Mesenchymal stem cell (in vitro differentiated cells and primary cell): ENCODE data around the gene ATP6V1G1.

ENCODE experiments used
- DNase-seq: peaks from one replicate; pipeline ENCODE4 v3.0.0-alpha.2; 2013
- H2AFZ ChIP-seq: one replicate; pipeline ENCODE4 v1.6.1; 2013; ENCODE audit warnings: low read depth, mild to moderate bottlenecking, control low read depth, inconsistent platforms, low read length, moderate library complexity
- H2AK5ac ChIP-seq: 2 replicates; pipeline ENCODE4 v1.6.1; 2013; ENCODE audit warnings: low read length, moderate library complexity, mild to moderate bottlenecking, inconsistent platforms; ENCODE audit not compliant: severe bottlenecking
- H2BK120ac ChIP-seq: one replicate; pipeline ENCODE4 v1.6.1; 2013; ENCODE audit warnings: low read depth, mild to moderate bottlenecking, inconsistent platforms, low read length, moderate library complexity
- H2BK12ac ChIP-seq, 2 experiments: one replicate each; pipeline ENCODE4 v1.6.1; 2013; ENCODE audit warnings: inconsistent platforms in 2 of 2, low read length in 2 of 2, mild to moderate bottlenecking in 2 of 2, moderate library complexity in 2 of 2, control low read depth in 1 of 2
- H2BK15ac ChIP-seq: one replicate; pipeline ENCODE4 v1.6.1; 2013; ENCODE audit warnings: mild to moderate bottlenecking, low read depth, inconsistent platforms; ENCODE audit not compliant: poor library complexity, severe bottlenecking
- H2BK5ac ChIP-seq: 2 replicates; pipeline ENCODE4 v1.6.1; 2013; ENCODE audit warnings: low read depth, mild to moderate bottlenecking, low read length, control low read depth, inconsistent platforms; ENCODE audit not compliant: poor library complexity, severe bottlenecking
- H3K14ac ChIP-seq, 2 experiments: one replicate each; pipeline ENCODE4 v1.6.1; 2013; ENCODE audit warnings: inconsistent platforms in 2 of 2, low read length in 2 of 2, control low read depth in 1 of 2, mild to moderate bottlenecking in 1 of 2, moderate library complexity in 1 of 2
- H3K18ac ChIP-seq, 2 experiments: one replicate each; pipeline ENCODE4 v1.6.1; 2013; ENCODE audit warnings: inconsistent platforms in 2 of 2, low read length in 2 of 2, control low read depth in 1 of 2, low read depth in 1 of 2, mild to moderate bottlenecking in 1 of 2
- H3K23ac ChIP-seq, 2 experiments: one replicate each; pipeline ENCODE4 v1.6.1; 2013; ENCODE audit warnings: inconsistent platforms in 2 of 2, low read length in 2 of 2, mild to moderate bottlenecking in 2 of 2, moderate library complexity in 2 of 2, control low read depth in 1 of 2
- H3K27ac ChIP-seq: 2 replicates; pipeline ENCODE4 v1.5.1; 2013; ENCODE audit warnings: mild to moderate bottlenecking, moderate library complexity, low read length, control low read depth, inconsistent platforms; ENCODE audit not compliant: poor library complexity, severe bottlenecking
- H3K27me3 ChIP-seq, 2 experiments: 2 replicates each; pipeline versions ENCODE4 v1.6.1 to v1.7.0; 2013; ENCODE audit warnings: low read length in 2 of 2, mild to moderate bottlenecking in 2 of 2, moderate library complexity in 2 of 2, control low read depth in 1 of 2, inconsistent platforms in 1 of 2; ENCODE audit not compliant: control insufficient read depth in 1 of 2, insufficient read depth in 1 of 2
- H3K36me3 ChIP-seq, 2 experiments: 2 replicates each; pipeline versions ENCODE4 v1.6.1 to v1.7.0; 2013; ENCODE audit warnings: low read length in 2 of 2, control low read depth in 1 of 2, inconsistent platforms in 1 of 2, low read depth in 1 of 2, mild to moderate bottlenecking in 1 of 2; ENCODE audit not compliant: insufficient read depth in 2 of 2, control insufficient read depth in 1 of 2
- H3K4ac ChIP-seq, 2 experiments: one replicate each; pipeline ENCODE4 v1.6.1; 2013; ENCODE audit warnings: inconsistent platforms in 2 of 2, low read length in 2 of 2, mild to moderate bottlenecking in 2 of 2, moderate library complexity in 2 of 2, control low read depth in 1 of 2, low read depth in 1 of 2
- H3K4me1 ChIP-seq: 2 replicates; pipeline ENCODE4 v1.6.1; 2013; ENCODE audit warnings: low read depth, low read length, control low read depth; ENCODE audit not compliant: control insufficient read depth, insufficient read depth
- H3K4me2 ChIP-seq: 2 replicates; pipeline ENCODE4 v1.6.1; 2013; ENCODE audit warnings: low read length, mild to moderate bottlenecking, inconsistent platforms; ENCODE audit not compliant: poor library complexity, severe bottlenecking
- H3K4me3 ChIP-seq, 2 experiments: 2 replicates each; pipeline versions ENCODE4 v1.5.1 to v1.7.0; 2013; ENCODE audit warnings: low read length in 2 of 2, mild to moderate bottlenecking in 2 of 2, control low read depth in 1 of 2, low read depth in 1 of 2; ENCODE audit not compliant: insufficient read depth in 1 of 2
- H3K79me1 ChIP-seq: replicated peaks from 2 replicates; pipeline ENCODE4 v1.6.1; 2013; ENCODE audit warnings: mild to moderate bottlenecking, control low read depth, low read length, inconsistent platforms; ENCODE audit not compliant: poor library complexity, severe bottlenecking
- H3K9ac ChIP-seq: 2 replicates; pipeline ENCODE4 v1.7.0; 2013; ENCODE audit warnings: mild to moderate bottlenecking, low read length, moderate library complexity
- H3K9me3 ChIP-seq: 2 replicates; pipeline ENCODE4 v1.7.0; 2013; ENCODE audit warnings: mild to moderate bottlenecking, low read length; ENCODE audit not compliant: control insufficient read depth
- H4K8ac ChIP-seq: one replicate; pipeline ENCODE4 v1.6.1; 2013; ENCODE audit warnings: inconsistent platforms, mild to moderate bottlenecking, low read length, moderate library complexity
- H4K91ac ChIP-seq: one replicate; pipeline ENCODE4 v1.6.1; 2013; ENCODE audit warnings: mild to moderate bottlenecking, low read length, inconsistent platforms
- WGBS: methylation state at CpG from one replicate; pipeline ENCODE4 v1.1.7; 2013; ENCODE audit warnings: mixed read lengths; 5-methylcytosine and 5-hydroxymethylcytosine counted together

The ATP6V1G1 gene

DNA sequence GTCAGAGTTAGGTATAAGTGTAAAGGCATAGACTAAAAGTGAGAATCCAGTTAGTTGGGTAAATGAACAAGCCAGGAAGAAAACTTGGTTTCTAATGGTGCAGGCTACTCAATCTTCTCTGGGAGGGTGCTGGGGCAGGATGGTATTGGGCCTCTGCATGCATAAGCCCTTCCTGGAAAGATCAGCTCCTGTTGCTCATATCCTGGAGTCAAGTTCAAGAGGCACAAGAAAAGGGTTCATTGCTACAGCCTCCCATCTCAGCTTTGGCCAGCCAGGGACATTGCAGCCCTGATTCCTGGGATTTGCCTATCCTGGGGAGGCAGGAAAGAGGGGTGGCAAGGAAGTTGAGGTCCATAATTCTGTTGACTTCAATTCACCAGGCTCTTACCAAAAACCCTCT, 40.7 kb upstream of the ATP6V1G1 start:
- H3K23ac ChIP-seq, result no peak overlapping the region
- no peak overlapping the region for H2BK120ac ChIP-seq
- H2AK5ac ChIP-seq, result no peak overlapping the region
- no peak overlapping the region for H3K18ac ChIP-seq
- peaks cover 4% of the 10 kb centered on the region for H3K4me1 ChIP-seq
- H3K4ac ChIP-seq, result no peak overlapping the region
- no peak overlapping the region for H3K27ac ChIP-seq
- peak; percentile 11 for DNase-seq
- H4K8ac ChIP-seq, result no peak overlapping the region
- no peak overlapping the region for H2BK5ac ChIP-seq
- no peak overlapping the region for H2BK15ac ChIP-seq
- H3K9me3 ChIP-seq, result no peaks in the 10 kb centered on the region
- no peak overlapping the region for H3K4me2 ChIP-seq
- no peak overlapping the region for H3K9ac ChIP-seq
- H4K91ac ChIP-seq, result no peak overlapping the region
- peak overlapping the region; percentile 15 to 57 for H2BK12ac ChIP-seq
- no peaks in the 10 kb centered on the region for H3K36me3 ChIP-seq
- no peaks in the 10 kb centered on the region for H3K79me1 ChIP-seq
- H2AFZ ChIP-seq, result no peak overlapping the region
- H3K4me3 ChIP-seq, result no peak overlapping the region
- peaks cover 16 to 19% of the 10 kb centered on the region in 2 experiments for H3K27me3 ChIP-seq
- no peak overlapping the region for H3K14ac ChIP-seq

- Histone ChIP-seq H3K4me1 (peaks cover 8% of the 10 kb centered on the region), H3K9me3 (no peaks in the 10 kb centered on the region), H3K27me3 (peaks cover 14 to 16% of the 10 kb centered on the region in 2 experiments), H4K8ac (no peak overlapping the region), H2AFZ (no peak overlapping the region), H3K9ac (no peak overlapping the region), H3K18ac (no peak overlapping the region), H3K36me3 (no peaks in the 10 kb centered on the region), H3K4me3 (no peak overlapping the region), H2BK12ac (peak overlapping the region in 1 of 2 experiments; percentile 31), H3K4me2 (no peak overlapping the region), H2BK120ac (no peak overlapping the region), H3K79me1 (no peaks in the 10 kb centered on the region), H3K27ac (no peak overlapping the region), H3K4ac (no peak overlapping the region), H2BK15ac (no peak overlapping the region), H3K23ac (no peak overlapping the region), H3K14ac (no peak overlapping the region), H4K91ac (no peak overlapping the region), H2AK5ac (no peak overlapping the region), H2BK5ac (no peak overlapping the region)
- DNase-seq, result no peak
- 85% methylated on average over 9 of the region's 9 CpGs for WGBS
Observed at GRCh38 chr9:114549697-114550330, 37.8 kb upstream of the ATP6V1G1 start.

GRCh38 chr9:114551750-114552685, 35.6 kb upstream of the ATP6V1G1 start:
- peak overlapping the region; percentile 70 for H2BK15ac ChIP-seq
- peak overlapping the region in 1 of 2 experiments; percentile 37 for H2BK12ac ChIP-seq
- peak overlapping the region in 1 of 2 experiments; percentile 14 for H3K4me3 ChIP-seq
- H3K18ac ChIP-seq, result peak overlapping the region in 1 of 2 experiments; percentile 3
- H2AK5ac ChIP-seq, result peak overlapping the region; percentile 11
- peaks cover 8% of the 10 kb centered on the region for H3K4me1 ChIP-seq
- H4K8ac ChIP-seq, result peak overlapping the region; percentile 8
- peak overlapping the region; percentile 74 for H3K9ac ChIP-seq
- H2BK5ac ChIP-seq, result peak overlapping the region; percentile 85
- H2AFZ ChIP-seq, result no peak overlapping the region
- peak overlapping the region; percentile 90 for H3K27ac ChIP-seq
- H3K79me1 ChIP-seq, result no peaks in the 10 kb centered on the region
- H3K14ac ChIP-seq, result no peak overlapping the region
- WGBS, result 45% methylated on average over 4 of the region's 6 CpGs
- H3K36me3 ChIP-seq, result no peaks in the 10 kb centered on the region
- H3K27me3 ChIP-seq, result peaks cover 7 to 11% of the 10 kb centered on the region in 2 experiments
- no peak overlapping the region for H3K4ac ChIP-seq
- H3K23ac ChIP-seq, result no peak overlapping the region
- no peak overlapping the region for H2BK120ac ChIP-seq
- no peaks in the 10 kb centered on the region for H3K9me3 ChIP-seq
- no peak overlapping the region for H4K91ac ChIP-seq
- DNase-seq, result peak; percentile 99
- H3K4me2 ChIP-seq, result no peak overlapping the region

DNA sequence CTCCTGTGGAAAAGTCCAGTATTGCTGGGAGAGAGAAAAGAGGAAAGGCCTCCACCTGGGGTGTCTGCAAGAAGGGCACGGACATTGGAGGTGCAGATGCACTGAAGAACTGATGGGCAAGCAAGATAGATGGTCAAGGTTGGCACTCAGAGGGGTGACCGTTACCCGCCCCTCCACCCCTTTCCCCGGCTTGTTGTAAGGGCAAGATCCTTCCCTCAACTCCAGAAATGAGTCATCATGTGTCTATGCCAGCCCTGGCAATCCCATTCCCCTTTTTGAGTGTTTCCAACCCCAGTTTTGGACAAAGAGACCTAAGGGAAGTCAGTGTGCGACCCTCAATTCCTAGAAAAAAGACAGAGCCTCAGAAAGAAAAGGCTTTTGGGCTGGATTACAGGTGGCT, 34.9 kb upstream of the ATP6V1G1 start:
- Histone ChIP-seq H3K27ac (peak overlapping the region; percentile 15), H2BK120ac (no peak overlapping the region), H3K27me3 (peaks cover 4% of the 10 kb centered on the region in 2 experiments), H3K4me2 (no peak overlapping the region), H3K18ac (peak overlapping the region in 1 of 2 experiments; percentile 25), H3K9ac (peak overlapping the region; percentile 74), H4K8ac (peak overlapping the region; percentile 21), H3K79me1 (no peaks in the 10 kb centered on the region), H3K14ac (no peak overlapping the region), H3K4ac (no peak overlapping the region), H4K91ac (no peak overlapping the region), H3K36me3 (no peaks in the 10 kb centered on the region), H2AFZ (no peak overlapping the region), H3K4me3 (no peak overlapping the region), H3K23ac (no peak overlapping the region), H2BK5ac (no peak overlapping the region), H2AK5ac (peak overlapping the region; percentile 52), H2BK15ac (no peak overlapping the region), H3K9me3 (no peaks in the 10 kb centered on the region), H3K4me1 (peaks cover 8% of the 10 kb centered on the region), H2BK12ac (peak overlapping the region in 1 of 2 experiments; percentile 9)
- 91% methylated on average over 5 of the region's 5 CpGs for WGBS
- peak; percentile 29 for DNase-seq
